D721Med (cell line): Measurements from ENCODE around the gene DPF3.

Source experiments
- DNase-seq: peaks from one replicate; pipeline ENCODE4 v3.0.0; 2011; ENCODE audit warnings: low spot score; ENCODE audit not compliant: insufficient read length
- FAIRE-seq: peaks from 2 replicates; lab custom pipeline; 2011; peaks lifted over from hg19 to GRCh38; lab: Jason Lieb, UNC
- TF ChIP-seq, protein P1 (sequence below): IDR thresholded peaks from 2 replicates; pipeline ENCODE4 v1.5.1; 2012; ENCODE audit warnings: mild to moderate bottlenecking, control low read depth; ENCODE audit not compliant: insufficient read depth; ENCODE audit errors: missing control alignments

DPF3 gene

DNA sequence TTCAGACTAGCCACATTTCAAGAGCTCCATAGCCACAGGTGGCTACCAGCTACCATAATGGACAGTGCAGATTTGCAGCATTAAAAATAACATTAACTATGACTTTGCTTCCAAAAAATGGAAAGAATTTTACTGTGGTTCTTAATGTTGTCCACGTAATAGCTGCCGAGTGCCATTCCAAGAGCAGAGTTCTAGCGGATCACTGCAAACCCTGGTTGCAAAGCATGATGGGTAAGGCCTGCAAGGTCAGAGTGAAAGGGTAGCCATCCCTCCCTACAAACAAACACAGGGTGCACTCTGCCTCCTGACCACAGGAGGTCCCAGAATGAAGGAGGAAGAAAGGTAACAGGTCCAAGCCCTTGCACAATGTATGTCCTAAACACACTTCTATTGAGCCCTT lies 157.6 kb downstream of the DPF3 start:
- FAIRE-seq (no peak), DNase-seq (no peak)
- TF ChIP-seq, protein P1, sequence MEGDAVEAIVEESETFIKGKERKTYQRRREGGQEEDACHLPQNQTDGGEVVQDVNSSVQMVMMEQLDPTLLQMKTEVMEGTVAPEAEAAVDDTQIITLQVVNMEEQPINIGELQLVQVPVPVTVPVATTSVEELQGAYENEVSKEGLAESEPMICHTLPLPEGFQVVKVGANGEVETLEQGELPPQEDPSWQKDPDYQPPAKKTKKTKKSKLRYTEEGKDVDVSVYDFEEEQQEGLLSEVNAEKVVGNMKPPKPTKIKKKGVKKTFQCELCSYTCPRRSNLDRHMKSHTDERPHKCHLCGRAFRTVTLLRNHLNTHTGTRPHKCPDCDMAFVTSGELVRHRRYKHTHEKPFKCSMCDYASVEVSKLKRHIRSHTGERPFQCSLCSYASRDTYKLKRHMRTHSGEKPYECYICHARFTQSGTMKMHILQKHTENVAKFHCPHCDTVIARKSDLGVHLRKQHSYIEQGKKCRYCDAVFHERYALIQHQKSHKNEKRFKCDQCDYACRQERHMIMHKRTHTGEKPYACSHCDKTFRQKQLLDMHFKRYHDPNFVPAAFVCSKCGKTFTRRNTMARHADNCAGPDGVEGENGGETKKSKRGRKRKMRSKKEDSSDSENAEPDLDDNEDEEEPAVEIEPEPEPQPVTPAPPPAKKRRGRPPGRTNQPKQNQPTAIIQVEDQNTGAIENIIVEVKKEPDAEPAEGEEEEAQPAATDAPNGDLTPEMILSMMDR: peak; percentile 0

DNA sequence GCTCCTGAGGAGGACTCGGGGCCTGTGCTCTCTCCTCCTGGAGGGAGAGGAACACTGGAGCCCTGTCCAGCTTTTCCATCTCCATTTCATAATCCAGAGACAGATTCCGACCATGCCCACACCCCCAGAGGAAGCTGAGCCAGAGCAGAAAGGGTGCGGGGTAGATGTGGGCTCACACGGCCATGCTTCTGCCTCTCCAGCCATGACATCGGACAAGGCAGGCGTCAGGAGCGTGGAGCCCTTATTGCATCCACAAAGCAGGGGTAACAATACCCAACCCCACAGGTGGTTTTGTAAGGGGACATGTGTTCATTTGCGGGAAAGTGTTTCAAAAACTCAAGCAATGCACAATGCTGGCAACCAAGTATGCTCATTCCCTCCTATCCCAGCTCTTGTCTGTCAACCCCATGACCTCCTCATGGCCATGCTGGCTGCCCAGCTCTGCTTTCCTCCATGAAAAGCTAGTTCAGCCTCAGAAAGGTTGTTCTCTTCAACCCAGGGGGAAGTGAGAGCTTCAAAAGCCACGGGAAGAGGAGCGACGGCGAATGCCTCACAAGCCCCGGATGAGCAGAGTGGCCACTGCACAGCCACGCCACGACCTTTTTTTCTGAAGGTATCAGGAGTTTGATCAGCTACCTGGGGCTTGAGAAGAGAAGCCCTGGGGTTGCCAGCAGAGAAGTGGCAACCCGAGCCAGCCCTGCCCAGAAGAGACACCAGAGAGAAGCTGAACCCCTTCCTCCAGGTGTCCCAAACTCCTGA lies 161.7 kb downstream of the DPF3 start:
- TF ChIP-seq, protein P1: no peak
- no peak for FAIRE-seq
- DNase-seq: no peak

DNA sequence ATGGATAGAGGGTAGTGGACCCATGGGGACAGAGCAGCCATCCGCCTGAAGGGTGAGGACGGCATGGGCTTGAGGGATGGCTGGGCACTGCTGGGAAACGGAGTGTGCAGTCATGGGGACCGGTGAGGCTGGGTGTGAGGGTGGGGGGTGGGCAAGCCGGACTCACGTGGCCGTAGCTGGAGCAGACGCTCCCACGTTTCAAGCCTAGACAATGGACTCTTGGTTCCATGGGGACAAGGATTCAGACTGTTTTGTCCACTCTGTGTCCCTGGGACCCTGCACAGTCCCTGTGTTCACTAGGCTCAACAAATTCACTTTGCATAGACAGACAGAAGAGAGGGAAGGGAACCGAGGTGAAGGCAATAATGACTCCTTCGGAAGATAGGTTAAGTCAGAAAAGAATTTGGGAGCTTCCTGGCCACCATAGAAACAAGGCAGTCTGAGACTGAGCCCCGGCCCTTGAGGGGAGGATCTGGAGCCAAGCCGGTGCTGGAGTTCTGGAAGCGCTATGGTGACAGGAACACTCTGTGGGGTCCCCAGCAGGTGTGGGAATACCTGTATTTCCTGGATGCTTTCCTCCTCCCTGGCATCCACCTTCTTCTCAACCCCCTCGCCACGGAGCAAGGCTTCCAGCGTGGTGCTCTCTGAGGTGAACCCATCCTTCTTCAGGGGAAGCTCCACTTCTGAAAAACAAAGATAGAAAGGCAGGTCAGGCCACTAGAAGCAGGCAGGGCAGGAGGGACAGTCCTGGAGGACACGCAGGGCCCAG lies 162.5 kb downstream of the DPF3 start:
- DNase-seq: no peak
- FAIRE-seq: no peak

DNA sequence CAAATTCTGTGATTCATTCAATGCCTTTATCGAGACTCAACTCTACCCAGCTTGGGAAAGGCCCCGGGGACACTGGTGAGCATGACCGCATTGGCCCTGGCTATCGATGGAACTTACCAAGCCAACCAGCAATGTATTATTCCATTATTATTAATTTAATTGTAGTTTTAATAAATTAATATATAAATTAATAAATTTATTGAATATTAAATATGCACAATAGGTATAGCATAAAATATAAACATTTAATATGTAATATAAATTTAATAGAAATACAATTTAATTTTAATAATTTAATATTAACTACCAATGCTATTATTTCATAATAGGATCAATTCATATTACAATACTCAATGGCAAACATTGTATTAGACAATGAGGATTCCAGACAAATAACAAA lies 163.4 kb downstream of the DPF3 start:
- DNase-seq (no peak), FAIRE-seq (no peak)
- TF ChIP-seq, protein P1: no peak

More for the DNA sequence above, 162.5 kb downstream of the DPF3 start:
- TF ChIP-seq, protein P1: no peak

DNA sequence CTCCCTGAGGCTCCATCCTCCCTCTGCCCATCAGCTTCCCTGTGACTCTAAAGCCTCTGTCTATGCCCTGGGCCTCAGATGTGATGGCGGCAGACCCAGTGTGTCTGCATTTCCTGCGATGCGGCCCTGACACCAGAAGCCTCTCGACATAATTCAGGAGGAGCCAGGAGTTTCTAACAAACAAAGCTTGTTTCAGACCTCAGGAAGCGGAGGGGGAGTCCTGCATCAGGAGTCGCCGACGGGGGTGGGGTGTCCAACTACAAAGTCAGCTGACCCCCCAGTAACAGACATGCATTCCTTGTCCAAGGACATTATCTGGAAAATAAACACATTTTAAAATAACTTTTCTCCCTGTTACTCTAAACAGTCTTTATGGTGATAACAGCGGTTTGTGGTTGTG lies 167.5 kb downstream of the DPF3 start:
- TF ChIP-seq, protein P1: no peak
- no peak for DNase-seq
- no peak for FAIRE-seq

DNA sequence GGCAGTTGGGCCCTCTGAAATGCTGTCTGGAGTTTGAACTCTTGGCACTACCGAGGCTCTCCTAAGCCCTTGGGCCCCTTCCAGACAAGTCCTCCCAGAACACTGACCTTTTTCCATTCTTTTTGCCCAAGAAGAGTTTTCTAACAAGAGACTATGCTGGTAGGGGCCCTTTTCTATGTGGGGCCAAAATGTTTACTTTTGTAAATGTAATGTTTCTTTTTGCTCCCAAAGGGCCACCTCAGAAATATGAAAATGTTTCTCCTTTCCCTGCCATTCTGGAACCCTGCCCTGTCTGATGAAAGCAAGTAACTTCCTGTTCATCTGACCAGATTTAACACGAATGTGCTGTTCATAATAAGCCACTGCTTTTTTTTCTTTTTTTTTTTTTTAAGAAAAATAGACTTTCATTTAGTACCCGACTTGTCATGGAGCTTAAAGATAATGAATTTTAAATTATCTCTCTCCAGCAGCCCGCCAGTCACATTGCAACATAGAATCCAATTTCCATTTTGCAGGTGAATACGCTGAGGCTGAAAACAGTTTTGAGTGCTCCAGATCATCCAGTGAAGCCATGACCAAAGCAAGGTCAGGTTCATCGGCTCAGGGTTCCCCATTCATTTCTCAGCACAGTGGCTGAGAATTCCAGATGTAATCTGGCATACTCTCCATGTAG lies 169.9 kb downstream of the DPF3 start:
- TF ChIP-seq, protein P1: no peak
- no peak for FAIRE-seq
- no peak for DNase-seq
